H1 (cell line): ENCODE measurements around the gene MT2A. TPM values are rescaled to one million over a fixed set of nuclear protein-coding genes. Genes with fewer than 3 reads are reported as not detected.

ENCODE experiments used
- CTCF ChIA-PET: fragments of 300-600 bp; sonication (Branson Sonifier 250); formaldehyde crosslinking; loops from one replicate; lab custom pipeline; 2021; ENCODE audit not compliant: partially characterized antibody; lab: Charles Lee
- POLR2A ChIA-PET: fragments of 300-600 bp; sonication (Branson Sonifier 250); formaldehyde crosslinking; loops from one replicate; lab custom pipeline; 2021; ENCODE audit warnings: inconsistent platforms; ENCODE audit not compliant: partially characterized antibody; lab: Charles Lee
- DNase-seq, 2 experiments: peaks; one replicate each; pipeline versions ENCODE4 v3.0.0 to v3.0.0-alpha.2; 2010 to 2022; ENCODE audit warnings: low spot score in 2 of 2, low read depth in 1 of 2, mixed read lengths in 1 of 2
- FAIRE-seq: peaks from 2 replicates; lab custom pipeline; 2011; peaks lifted over from hg19 to GRCh38; lab: Jason Lieb, UNC
- H2AFZ ChIP-seq: 2 replicates; pipeline ENCODE4 v1.8.1; 2012; ENCODE audit warnings: low read length, inconsistent platforms
- H2AK5ac ChIP-seq: 2 replicates; pipeline ENCODE4 v1.6.1; 2013; ENCODE audit warnings: low read depth, low read length
- H2BK120ac ChIP-seq: replicated peaks from 2 replicates; pipeline ENCODE3; 2013; ENCODE audit warnings: low read depth, low read length, inconsistent platforms
- H2BK12ac ChIP-seq: 2 replicates; pipeline ENCODE4 v1.6.1; 2013; ENCODE audit warnings: low read depth, low read length
- H2BK15ac ChIP-seq: 2 replicates; pipeline ENCODE4 v1.6.1; 2013; ENCODE audit warnings: low read length
- H2BK20ac ChIP-seq: 2 replicates; pipeline ENCODE4 v1.6.1; 2013; ENCODE audit warnings: low read length
- H2BK5ac ChIP-seq: 2 replicates; pipeline ENCODE4 v1.6.1; 2013; ENCODE audit warnings: low read depth, low read length
- H3K14ac ChIP-seq: 2 replicates; pipeline ENCODE4 v1.6.1; 2013; ENCODE audit warnings: inconsistent platforms; ENCODE audit not compliant: insufficient read length
- H3K18ac ChIP-seq: 2 replicates; pipeline ENCODE4 v1.6.1; 2013; ENCODE audit warnings: low read length; ENCODE audit errors: extremely low read depth
- H3K23ac ChIP-seq: 2 replicates; pipeline ENCODE4 v1.6.1; 2013; ENCODE audit warnings: inconsistent platforms; ENCODE audit not compliant: insufficient read length
- H3K23me2 ChIP-seq: 2 replicates; pipeline ENCODE4 v1.6.1; 2013; ENCODE audit warnings: low read depth, low read length
- H3K27ac ChIP-seq: 2 replicates; pipeline ENCODE4 v1.6.1; 2011; ENCODE audit warnings: low read depth, low read length, inconsistent platforms
- H3K27me3 ChIP-seq, 4 experiments: replicated peaks in 1 of 4; 1 replicate in 1 of 4; 2 replicates in 3 of 4; pipeline versions ENCODE4 v1.6.1 to v1.8.1; 2011 to 2013; ENCODE audit warnings: low read length in 3 of 4, mild to moderate bottlenecking in 3 of 4, inconsistent platforms in 2 of 4, mixed read lengths in 2 of 4, moderate library complexity in 1 of 4; ENCODE audit not compliant: control insufficient read depth in 3 of 4, insufficient read depth in 3 of 4; ENCODE audit errors: extremely low read depth in 1 of 4
- H3K36me3 ChIP-seq, 4 experiments: 2 replicates each; pipeline versions ENCODE4 v1.6.1 to v1.8.1; 2011 to 2013; ENCODE audit warnings: mild to moderate bottlenecking in 4 of 4, low read length in 3 of 4, moderate library complexity in 2 of 4, control low read depth in 1 of 4, inconsistent platforms in 1 of 4; ENCODE audit not compliant: insufficient read depth in 4 of 4, control insufficient read depth in 2 of 4
- H3K4ac ChIP-seq: replicated peaks from 2 replicates; pipeline ENCODE3; 2013; ENCODE audit warnings: low read length, low read depth, mixed read lengths, inconsistent platforms; ENCODE audit not compliant: insufficient read length
- H3K4me1 ChIP-seq, 4 experiments: replicated peaks in 1 of 4; 1 replicate in 1 of 4; 2 replicates in 3 of 4; pipeline versions ENCODE4 v1.6.1 to v1.8.1; 2011 to 2013; ENCODE audit warnings: low read length in 3 of 4, inconsistent platforms in 2 of 4, mixed read lengths in 1 of 4; ENCODE audit not compliant: insufficient read depth in 4 of 4, control insufficient read depth in 3 of 4
- H3K4me2 ChIP-seq, 2 experiments: 2 replicates each; pipeline versions ENCODE4 v1.6.1 to v1.8.1; 2011 to 2013; ENCODE audit warnings: low read depth in 2 of 2, low read length in 2 of 2, control low read depth in 1 of 2, inconsistent platforms in 1 of 2, mild to moderate bottlenecking in 1 of 2; ENCODE audit not compliant: insufficient read depth in 1 of 2
- H3K4me3 ChIP-seq, 4 experiments: fragments of 200-600, 300-600 bp in 1 of 4; sonication (generic), shearing (Covaris generic), sonication (Bioruptor Twin) in 1 of 4; 2 replicates each; pipeline versions ENCODE4 v1.5.1 to v1.8.1; 2011 to 2016; ENCODE audit warnings: low read length in 4 of 4, low read depth in 3 of 4, control low read depth in 2 of 4, inconsistent platforms in 2 of 4, mild to moderate bottlenecking in 2 of 4, mixed read lengths in 1 of 4, moderate library complexity in 1 of 4; ENCODE audit not compliant: insufficient read depth in 2 of 4; ENCODE audit errors: extremely low read depth in 1 of 4
- H3K56ac ChIP-seq: replicated peaks from 2 replicates; pipeline ENCODE3; 2013; ENCODE audit warnings: low read depth, mild to moderate bottlenecking, mixed read lengths, low read length, inconsistent platforms; ENCODE audit not compliant: insufficient read length
- H3K79me1 ChIP-seq: 2 replicates; pipeline ENCODE4 v1.6.1; 2013; ENCODE audit warnings: low read depth, low read length, control low read depth
- H3K79me2 ChIP-seq, 2 experiments: 2 replicates each; pipeline versions ENCODE4 v1.6.1 to v1.8.1; 2012 to 2013; ENCODE audit warnings: low read length in 2 of 2, mild to moderate bottlenecking in 2 of 2, inconsistent platforms in 1 of 2; ENCODE audit not compliant: insufficient read depth in 2 of 2, control insufficient read depth in 1 of 2
- H3K9ac ChIP-seq, 4 experiments: replicated peaks in 1 of 4; 1 replicate in 1 of 4; 2 replicates in 3 of 4; pipeline versions ENCODE4 v1.6.1 to v1.8.1; 2011 to 2013; ENCODE audit warnings: low read depth in 3 of 4, low read length in 3 of 4, control low read depth in 2 of 4, mild to moderate bottlenecking in 2 of 4, moderate library complexity in 2 of 4, inconsistent platforms in 1 of 4; ENCODE audit errors: extremely low read depth in 1 of 4
- H3K9me3 ChIP-seq, 2 experiments: 2 replicates each; pipeline versions ENCODE4 v1.6.1 to v1.8.1; 2012 to 2013; ENCODE audit warnings: mild to moderate bottlenecking in 2 of 2, moderate library complexity in 2 of 2, control low read depth in 1 of 2, inconsistent platforms in 1 of 2, low read depth in 1 of 2, low read length in 1 of 2, mixed read lengths in 1 of 2; ENCODE audit not compliant: insufficient read depth in 2 of 2
- H4K20me1 ChIP-seq, 2 experiments: replicated peaks in 1 of 2; 2 replicates each; pipeline versions ENCODE3 to v1.8.1; 2011 to 2013; ENCODE audit warnings: inconsistent platforms in 2 of 2, low read length in 2 of 2, mild to moderate bottlenecking in 1 of 2; ENCODE audit not compliant: insufficient read depth in 2 of 2, control insufficient read depth in 1 of 2
- H4K5ac ChIP-seq: 2 replicates; pipeline ENCODE4 v1.6.1; 2013; ENCODE audit warnings: low read length, low read depth, mixed read lengths, inconsistent platforms; ENCODE audit not compliant: insufficient read length
- H4K8ac ChIP-seq: 2 replicates; pipeline ENCODE4 v1.8.0; 2013; ENCODE audit warnings: mild to moderate bottlenecking, moderate library complexity, low read length, inconsistent platforms; ENCODE audit not compliant: insufficient read depth; ENCODE audit errors: extremely low read depth
- H4K91ac ChIP-seq: replicated peaks from 2 replicates; pipeline ENCODE3; 2013; ENCODE audit warnings: low read length, mixed read lengths, inconsistent platforms; ENCODE audit not compliant: insufficient read length
- FOSL1 ChIP-seq: IDR thresholded peaks from 2 replicates; pipeline ENCODE4 v1.6.1; 2011; ENCODE audit warnings: mild to moderate bottlenecking, low read depth, low read length, moderate library complexity; ENCODE audit not compliant: insufficient read depth
- WGBS, 2 experiments: shearing (Covaris generic) in 1 of 2; methylation state at CpG; one replicate each; pipeline versions ENCODE4 v1.1.6 to v1.1.7; 2013 to 2015; ENCODE audit warnings: low lambda C conversion rate in 2 of 2, mixed read lengths in 2 of 2, inconsistent platforms in 1 of 2, low coverage in 1 of 2, missing lambda C conversion rate in 1 of 2; ENCODE audit not compliant: insufficient replicate concordance in 2 of 2, insufficient coverage in 1 of 2, insufficient read length in 1 of 2; ENCODE audit errors: extremely low coverage in 1 of 2, missing lambda C conversion rate in 1 of 2; 5-methylcytosine and 5-hydroxymethylcytosine counted together
- polyA plus RNA-seq, 7 experiments: library from polyadenylated mRNA; depleted of rRNA in 3 of 7; stranded (reverse) in 5 of 7; unstranded in 2 of 7; fragments of >200 nt in 5 of 7; fragments of 200-250 nt in 2 of 7; gene quantifications; 1 replicate in 5 of 7; 2 replicates in 1 of 7; 4 replicates in 1 of 7; pipeline versions ENCODE4 v1.2.1 to v1.2.3, GENCODE V29; 2011 to 2013; ENCODE audit warnings: missing spikeins in 2 of 7, mixed read lengths in 2 of 7
- total RNA-seq: library from RNA; stranded (reverse); fragmentation: NEBNext Ultra II Directional; extraction: Animal tissue kit (Norgen Biotek cat#: 25700); gene quantifications from 2 replicates; pipeline ENCODE4 v1.2.1, GENCODE V29; 2021

The MT2A gene
- total and polyA plus RNA-seq, 2 of the 8 experiments (the other 6 are each of a cell fraction or from before 2014, with no cell fraction given) = 9.5 to 30.1 TPM

GRCh38 chr16:56574625-56575024 lies 33.8 kb upstream of the MT2A start:
- Histone ChIP-seq H4K5ac (no peak overlapping the region), H2AFZ (no peak overlapping the region), H3K14ac (no peak overlapping the region), H3K27me3 (no peaks in the 10 kb centered on the region), H3K18ac (no peak overlapping the region), H3K23me2 (no peaks in the 10 kb centered on the region), H2AK5ac (no peak overlapping the region), H2BK20ac (no peak overlapping the region), H3K4me3 (no peak overlapping the region), H3K79me1 (no peaks in the 10 kb centered on the region), H2BK12ac (no peak overlapping the region), H4K8ac (no peak overlapping the region), H4K91ac (no peak overlapping the region), H3K56ac (no peak overlapping the region), H2BK15ac (no peak overlapping the region), H3K27ac (no peak overlapping the region), H3K4ac (no peak overlapping the region), H3K4me2 (no peak overlapping the region), H3K36me3 (no peaks in the 10 kb centered on the region), H3K23ac (no peak overlapping the region), H3K4me1 (no peaks in the 10 kb centered on the region), H3K9me3 (peaks cover 4 to 6% of the 10 kb centered on the region in 2 experiments; a peak in 2 of 4 replicates), H4K20me1 (no peaks in the 10 kb centered on the region), H2BK120ac (no peak overlapping the region), H3K79me2 (no peaks in the 10 kb centered on the region), H2BK5ac (no peak overlapping the region), H3K9ac (no peak overlapping the region)
- DNase-seq (no peak), FAIRE-seq (no peak)
- CTCF ChIA-PET = interaction anchor here (4.6 kb wide), 1 partner anchor 28 kb away, joined by 39 read pairs; no protein-coding TSS in a partner anchor
- 100% methylated on average over 1 of the region's 1 CpG; no CpG with 5 or more reads in 1 of the 2 experiments for WGBS, 2 experiments
- TF ChIP-seq FOSL1 = no peak
- POLR2A ChIA-PET = no interaction called here
